ENCODE data around the gene LIPH.

DNA sequence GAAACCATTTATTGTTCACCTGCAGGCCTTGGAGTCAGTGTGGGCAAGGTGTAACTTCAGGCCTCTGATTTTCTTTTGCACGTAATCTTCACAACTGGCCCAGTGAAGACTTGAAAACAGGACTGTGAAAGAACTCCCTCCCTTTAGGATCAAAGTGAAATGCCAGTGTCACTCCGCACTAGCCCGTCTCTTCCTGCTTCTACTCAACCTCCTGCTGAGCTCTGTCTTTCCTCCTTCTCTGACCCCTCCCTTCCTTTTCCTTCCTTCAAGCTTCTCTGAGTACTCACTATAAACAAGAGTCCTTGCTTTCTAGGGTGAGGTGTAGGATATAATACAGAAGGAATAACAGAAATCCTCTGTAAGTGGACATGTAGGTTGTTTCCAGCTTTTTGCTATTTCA, 82.1 kb downstream of the LIPH start:
- TF ChIP-seq, protein P1, sequence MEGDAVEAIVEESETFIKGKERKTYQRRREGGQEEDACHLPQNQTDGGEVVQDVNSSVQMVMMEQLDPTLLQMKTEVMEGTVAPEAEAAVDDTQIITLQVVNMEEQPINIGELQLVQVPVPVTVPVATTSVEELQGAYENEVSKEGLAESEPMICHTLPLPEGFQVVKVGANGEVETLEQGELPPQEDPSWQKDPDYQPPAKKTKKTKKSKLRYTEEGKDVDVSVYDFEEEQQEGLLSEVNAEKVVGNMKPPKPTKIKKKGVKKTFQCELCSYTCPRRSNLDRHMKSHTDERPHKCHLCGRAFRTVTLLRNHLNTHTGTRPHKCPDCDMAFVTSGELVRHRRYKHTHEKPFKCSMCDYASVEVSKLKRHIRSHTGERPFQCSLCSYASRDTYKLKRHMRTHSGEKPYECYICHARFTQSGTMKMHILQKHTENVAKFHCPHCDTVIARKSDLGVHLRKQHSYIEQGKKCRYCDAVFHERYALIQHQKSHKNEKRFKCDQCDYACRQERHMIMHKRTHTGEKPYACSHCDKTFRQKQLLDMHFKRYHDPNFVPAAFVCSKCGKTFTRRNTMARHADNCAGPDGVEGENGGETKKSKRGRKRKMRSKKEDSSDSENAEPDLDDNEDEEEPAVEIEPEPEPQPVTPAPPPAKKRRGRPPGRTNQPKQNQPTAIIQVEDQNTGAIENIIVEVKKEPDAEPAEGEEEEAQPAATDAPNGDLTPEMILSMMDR (IDR thresholded peaks at IDR 0.05), result no peak
- TF ChIP-seq POLR2A (IDR thresholded peaks at IDR 0.05), result no peak

Measured in testis (tissue), 2 donors.